GM12891 (cell line): ENCODE measurements around the gene C1orf226.

ENCODE experiments used
- POLR2A ChIP-seq: IDR thresholded peaks from 2 replicates; pipeline ENCODE4 v1.6.1; 2011; ENCODE audit warnings: low read depth, low read length, control low read depth
- POLR2AphosphoS5 ChIP-seq: IDR thresholded peaks from 2 replicates; pipeline ENCODE4 v1.6.1; 2011; ENCODE audit warnings: low read depth, low read length, control low read depth
- SPI1 ChIP-seq: IDR thresholded peaks from 2 replicates; pipeline ENCODE4 v1.6.1; 2011; ENCODE audit warnings: low read depth, low read length, control low read depth
- TAF1 ChIP-seq: IDR thresholded peaks from 2 replicates; pipeline ENCODE4 v1.6.1; 2011; ENCODE audit warnings: low read depth, low read length, control low read depth

- TF ChIP-seq POLR2A = no peak
- no peak for TF ChIP-seq POLR2AphosphoS5
- no peak for TF ChIP-seq TAF1
- no peak for TF ChIP-seq SPI1
These were observed 17.7 kb upstream of the C1orf226 start for GRCh38 chr1:162363823-162364222.
